ENCODE data around the gene C19orf73.

Gene C19orf73

GRCh38 chr19:49160450-49161189 is 41.7 kb upstream of the C19orf73 start:
- DNase-seq (ENCODE audit: low spot score): no peak
- TF ChIP-seq CTCF (IDR thresholded peaks at IDR 0.05; ENCODE audit: extremely low read depth, insufficient read depth, missing control alignments): no peak
- in situ Hi-C loops (cut with MboI; ENCODE audit: low pct_unique_long_range_greater_than_20kb, low sequenced_read_pairs, unreplicated experiment): no loop called here

GRCh38 chr19:49157445-49158224 is 38.7 kb upstream of the C19orf73 start, which contains the start of gene TRPM4:
Gene TRPM4 (plus strand): TSS chr19:49157792. CDS start chr19:49157867, 75 bp downstream.
- in situ Hi-C loops (cut with MboI; ENCODE audit: low pct_unique_long_range_greater_than_20kb, low sequenced_read_pairs, unreplicated experiment): no loop called here
- no peak for DNase-seq (ENCODE audit: low spot score)
- TF ChIP-seq CTCF (IDR thresholded peaks at IDR 0.05; ENCODE audit: extremely low read depth, insufficient read depth, missing control alignments): no peak

DNA sequence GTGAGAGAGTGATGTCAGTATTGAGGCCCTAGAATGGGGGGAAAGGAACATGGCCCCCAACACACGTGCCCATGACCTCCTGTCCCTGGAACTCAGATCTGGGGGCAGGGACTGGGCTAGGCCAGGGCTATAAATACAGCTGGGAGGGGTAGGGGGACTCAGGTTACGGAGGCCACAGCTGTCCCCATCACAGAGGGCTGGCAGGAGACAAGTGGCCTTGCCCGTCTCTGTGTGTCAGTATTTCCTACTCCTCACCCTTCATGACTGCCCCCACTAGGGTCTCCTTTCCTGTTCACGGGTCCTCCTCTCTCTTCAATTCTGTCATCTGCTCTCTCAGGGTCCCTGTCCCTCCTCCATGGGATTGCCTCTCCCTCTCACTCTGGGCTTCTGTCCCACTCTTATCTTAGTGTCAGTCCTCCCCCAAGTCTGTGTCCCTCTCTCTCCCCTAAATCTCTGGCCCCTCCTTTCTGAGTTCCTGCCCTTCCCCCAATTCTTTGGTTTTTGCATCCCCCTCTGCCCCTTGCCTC is 36.9 kb upstream of the C19orf73 start:
- DNase-seq (ENCODE audit: low spot score): no peak
- in situ Hi-C loops (cut with MboI; ENCODE audit: low pct_unique_long_range_greater_than_20kb, low sequenced_read_pairs, unreplicated experiment): no loop called here
- TF ChIP-seq CTCF (IDR thresholded peaks at IDR 0.05; ENCODE audit: extremely low read depth, insufficient read depth, missing control alignments): no peak

- DNase-seq (ENCODE audit: low spot score): no peak
- no peak for TF ChIP-seq CTCF (IDR thresholded peaks at IDR 0.05; ENCODE audit: extremely low read depth, insufficient read depth, missing control alignments)
- in situ Hi-C loops (cut with MboI; ENCODE audit: low pct_unique_long_range_greater_than_20kb, low sequenced_read_pairs, unreplicated experiment): no loop called here
These were observed 36.3 kb upstream of the C19orf73 start, which contains the start of gene HRC for GRCh38 chr19:49155005-49155819. Gene HRC (minus strand): TSS chr19:49155396. CDS start chr19:49155237, 159 bp downstream.

- in situ Hi-C loops (cut with MboI; ENCODE audit: low pct_unique_long_range_greater_than_20kb, low sequenced_read_pairs, unreplicated experiment): no loop called here
- TF ChIP-seq CTCF (IDR thresholded peaks at IDR 0.05; ENCODE audit: extremely low read depth, insufficient read depth, missing control alignments): no peak
- no peak for DNase-seq (ENCODE audit: low spot score)
These were observed 35.3 kb upstream of the C19orf73 start for GRCh38 chr19:49154279-49154678.
